Stimulated activated CD8-positive, alpha-beta memory T cell treated with anti-CD3 and anti-CD28 coated beads, Interleukin-15, amount 100 ng/mL, for 1 hour (primary cell): Measurements from ENCODE around the gene NEDD9.

Source experiments
- DNase-seq: peaks from one replicate; pipeline ENCODE4 v3.0.0-alpha.2; 2020; ENCODE audit warnings: low read depth

The NEDD9 gene

GRCh38 chr6:11232193-11232769 is at the start of gene NEDD9:
Gene NEDD9, minus strand, starts transcription at chr6:11232668. Its CDS starts 153 bp downstream, at chr6:11232515.
- DNase-seq, result peak; percentile 88

GRCh38 chr6:11282245-11282644 is 49.8 kb upstream of the NEDD9 start:
- no peak for DNase-seq

- no peak for DNase-seq
Measured at GRCh38 chr6:11280394-11280793, 47.9 kb upstream of the NEDD9 start.

- DNase-seq, result no peak
Measured at GRCh38 chr6:11279284-11279689, 46.8 kb upstream of the NEDD9 start.

- DNase-seq, result no peak
Measured at GRCh38 chr6:11278207-11278559, 45.7 kb upstream of the NEDD9 start.

- DNase-seq, result no peak
Measured at GRCh38 chr6:11277275-11278206, 45.1 kb upstream of the NEDD9 start.

- DNase-seq, result no peak
Measured at GRCh38 chr6:11276911-11277274, 44.4 kb upstream of the NEDD9 start.

- DNase-seq, result no peak
Measured at GRCh38 chr6:11276228-11276627, 43.8 kb upstream of the NEDD9 start.

GRCh38 chr6:11275598-11275997 is 43.1 kb upstream of the NEDD9 start:
- DNase-seq, result no peak

- no peak for DNase-seq
Measured at GRCh38 chr6:11273406-11274065, 41.1 kb upstream of the NEDD9 start.

GRCh38 chr6:11272491-11273192 is 40.2 kb upstream of the NEDD9 start:
- no peak for DNase-seq

- no peak for DNase-seq
Measured at GRCh38 chr6:11271228-11272020, 39.0 kb upstream of the NEDD9 start.

GRCh38 chr6:11270030-11271027 is 37.9 kb upstream of the NEDD9 start:
- DNase-seq, result no peak

GRCh38 chr6:11268978-11269377 is 36.5 kb upstream of the NEDD9 start:
- no peak for DNase-seq

GRCh38 chr6:11266926-11267325 is 34.5 kb upstream of the NEDD9 start:
- DNase-seq, result no peak

- no peak for DNase-seq
Measured at GRCh38 chr6:11265932-11266331, 33.5 kb upstream of the NEDD9 start.

- DNase-seq, result no peak
Measured at GRCh38 chr6:11264100-11264499, 31.6 kb upstream of the NEDD9 start.

- no peak for DNase-seq
Measured at GRCh38 chr6:11263291-11263775, 30.9 kb upstream of the NEDD9 start.

- DNase-seq, result no peak
Measured at GRCh38 chr6:11262242-11262641, 29.8 kb upstream of the NEDD9 start.
